HepG2 (cell line): Measurements from ENCODE around the gene DEFB125. TPM values are rescaled to one million over a fixed set of nuclear protein-coding genes. Genes with fewer than 3 reads are reported as not detected.

ENCODE experiments used
- ATAC-seq: fragments of 200-7000 bp; cut with Tn5 transposase; 3 replicates; pipeline ENCODE4 v1.9.1; 2020; ENCODE audit warnings: mild to moderate bottlenecking, moderate library complexity
- BruUV-seq: library from RNA; stranded (reverse); fragments of 400-500 nt; replicated peaks from 2 replicates; lab custom pipeline; 2021; lab: Mats Ljungman, UMichigan
- CTCF ChIA-PET: fragments of 300-600 bp; formaldehyde crosslinking; extraction: SDS; loops from one replicate; lab custom pipeline; 2021; ENCODE audit warnings: low total read pairs, inconsistent platforms, low intra/inter-chr PET ratio; lab: Yijun Ruan, JAX
- POLR2A ChIA-PET: fragments of 350-600 bp; sonication (Branson Sonifier 250); formaldehyde crosslinking; loops from one replicate; lab custom pipeline; 2020; ENCODE audit warnings: antibody characterized with exemption, inconsistent platforms; lab: Yijun Ruan, JAX
- DNase-seq: peaks from one replicate; pipeline ENCODE4 v3.0.0-alpha.2; 2015; ENCODE audit warnings: low spot score
- FAIRE-seq: peaks from 3 replicates; lab custom pipeline; 2011; peaks lifted over from hg19 to GRCh38; lab: Jason Lieb, UNC
- H2AFZ ChIP-seq: one replicate; pipeline ENCODE4 v1.6.1; 2011; ENCODE audit warnings: low read length, inconsistent platforms
- H3K27ac ChIP-seq: fragments of 300-600 bp; 3 replicates; pipeline ENCODE4 v1.8.0; 2011; ENCODE audit warnings: mixed run types, mild to moderate bottlenecking, mixed read lengths, low read length, inconsistent platforms; ENCODE audit not compliant: insufficient read depth; ENCODE audit errors: extremely low read length
- H3K27me3 ChIP-seq, 2 experiments: fragments of 200-600 bp in 1 of 2; 2 replicates in 1 of 2; 3 replicates in 1 of 2; pipeline versions ENCODE4 v1.6.0 to v1.8.0; 2011; ENCODE audit warnings: low read length in 2 of 2, mild to moderate bottlenecking in 2 of 2, moderate library complexity in 2 of 2, inconsistent platforms in 1 of 2; ENCODE audit not compliant: insufficient read depth in 2 of 2, control insufficient read depth in 1 of 2
- H3K36me3 ChIP-seq, 2 experiments: fragments of 200-600 bp in 1 of 2; replicated peaks in 1 of 2; 2 replicates in 1 of 2; 3 replicates in 1 of 2; pipeline versions ENCODE4 v1.5.1 to v1.8.0; 2011; ENCODE audit warnings: low read length in 2 of 2, inconsistent platforms in 1 of 2; ENCODE audit not compliant: insufficient read depth in 2 of 2, control insufficient read depth in 1 of 2
- H3K4me1 ChIP-seq: 2 replicates; pipeline ENCODE4 v1.5.1; 2012; ENCODE audit warnings: low read length, inconsistent platforms; ENCODE audit not compliant: insufficient read depth
- H3K4me2 ChIP-seq: 2 replicates; pipeline ENCODE4 v1.6.0; 2011; ENCODE audit warnings: low read depth, low read length, inconsistent platforms
- H3K4me3 ChIP-seq, 3 experiments: fragments of 200-600 bp in 1 of 3; sonication (generic), shearing (Covaris generic) in 1 of 3; replicated peaks in 1 of 3; 2 replicates each; pipeline ENCODE4 v1.5.1; 2011 to 2016; ENCODE audit warnings: low read length in 3 of 3, inconsistent platforms in 2 of 3, low read depth in 2 of 3, mild to moderate bottlenecking in 2 of 3, control low read depth in 1 of 3, mixed read lengths in 1 of 3; ENCODE audit not compliant: insufficient read depth in 1 of 3
- H3K79me2 ChIP-seq: one replicate; pipeline ENCODE4 v1.6.1; 2011; ENCODE audit warnings: low read length, inconsistent platforms; ENCODE audit not compliant: insufficient read depth
- H3K9ac ChIP-seq: 2 replicates; pipeline ENCODE4 v1.6.0; 2011; ENCODE audit warnings: mild to moderate bottlenecking, low read depth, low read length, inconsistent platforms; ENCODE audit not compliant: insufficient read depth
- H3K9me3 ChIP-seq: 2 replicates; pipeline ENCODE4 v1.5.1; 2012; ENCODE audit warnings: mild to moderate bottlenecking, low read length
- H4K20me1 ChIP-seq: 2 replicates; pipeline ENCODE4 v1.6.0; 2011; ENCODE audit warnings: inconsistent platforms, mild to moderate bottlenecking, low read length, moderate library complexity; ENCODE audit not compliant: insufficient read depth
- CEBPB ChIP-seq: IDR thresholded peaks from 2 replicates; pipeline ENCODE4 v1.6.1; 2011; ENCODE audit warnings: low read depth, low read length, improper control_type of control experiment, borderline replicate concordance
- FOXA1 ChIP-seq, 2 experiments: fragments of 450-650 bp in 1 of 2; sonication (generic) in 1 of 2; formaldehyde crosslinking in 1 of 2; IDR thresholded peaks; 2 replicates each; pipeline versions ENCODE4 v1.4.0 to v1.6.1; 2016 to 2020; ENCODE audit warnings: missing genetic modification reagents in 1 of 2
- MAZ ChIP-seq, 2 experiments: sonication (generic) in 1 of 2; formaldehyde crosslinking in 1 of 2; IDR thresholded peaks; 2 replicates each; pipeline versions ENCODE4 v1.5.0 to v1.6.1; 2012 to 2020; ENCODE audit warnings: low read depth in 2 of 2, mild to moderate bottlenecking in 2 of 2, borderline replicate concordance in 1 of 2, improper control_type of control experiment in 1 of 2, low read length in 1 of 2, missing genetic modification reagents in 1 of 2, moderate library complexity in 1 of 2
- MBNL3 ChIP-seq: fragments of 250-450 bp; sonication (Bioruptor Pico); conservative IDR thresholded peaks from 2 replicates; pipeline ENCODE4 v1.8.0; 2022; ENCODE audit warnings: mild to moderate bottlenecking, inconsistent platforms
- NFKB2 ChIP-seq: sonication (generic); formaldehyde crosslinking; IDR thresholded peaks from 2 replicates; pipeline ENCODE4 v1.4.0; 2020; ENCODE audit warnings: missing genetic modification reagents, borderline replicate concordance
- NR3C1 ChIP-seq: sonication (generic); formaldehyde crosslinking; IDR thresholded peaks from 2 replicates; pipeline ENCODE4 v1.4.0; 2020; ENCODE audit warnings: missing genetic modification reagents
- ZNF263 ChIP-seq: sonication (generic); formaldehyde crosslinking; IDR thresholded peaks from 2 replicates; pipeline ENCODE4 v1.4.0; 2020; ENCODE audit warnings: missing genetic modification reagents
- WGBS: methylation state at CpG from one replicate; pipeline ENCODE4 v1.1.6; 2017; ENCODE audit warnings: low lambda C conversion rate; 5-methylcytosine and 5-hydroxymethylcytosine counted together
- in situ Hi-C: cut with HindIII; loops from 2 replicates; pipeline ENCODE4 v1.10.0; 2017; ENCODE audit warnings: low pct_unique_long_range_greater_than_20kb; ENCODE audit not compliant: extremely low pct_ligation_motif_present
- intact Hi-C: fragments of 100-400 bp; cut with micrococcal nuclease; formaldehyde crosslinking; loops from one replicate; pipeline ENCODE4 v1.10.0; 2022; ENCODE audit not compliant: unreplicated experiment
- polyA plus RNA-seq, 8 experiments: library from polyadenylated mRNA; depleted of rRNA in 3 of 8; stranded (reverse) in 7 of 8; unstranded in 1 of 8; fragments of >200 nt; fragmentation: Illumina TruSeq in 4 of 8; extraction: Trizol in 4 of 8; gene quantifications; 2 replicates each; pipeline versions ENCODE4 v1.2.1 to v1.2.3, GENCODE V29; 2011 to 2016; ENCODE audit warnings: low read depth in 4 of 8, missing spikeins in 1 of 8, mixed read lengths in 1 of 8; ENCODE audit not compliant: insufficient read depth in 1 of 8
- total RNA-seq, 5 experiments: library from RNA; depleted of rRNA; stranded (reverse); fragments of >200 nt; fragmentation: Illumina TruSeq; extraction: Trizol; gene quantifications; 2 replicates each; pipeline ENCODE4 v1.2.3, GENCODE V29; 2016; ENCODE audit warnings: low read depth in 1 of 5
- TF ChIP-seq, protein P1 (sequence below): sonication (generic); formaldehyde crosslinking; IDR thresholded peaks from 2 replicates; pipeline ENCODE4 v1.4.0; 2020; ENCODE audit warnings: missing genetic modification reagents

The DEFB125 gene
- total and polyA plus RNA-seq, 2 of the 13 experiments (the other 11 are each of a cell fraction or from before 2014, with no cell fraction given), result not detected

GRCh38 chr20:101975-102374 is 14.5 kb downstream of the DEFB125 start (continued):
- TF ChIP-seq MAZ (IDR thresholded peaks at IDR 0.05; ENCODE audit: borderline replicate concordance, low read depth, low read length) (no peak), MAZ (CRISPR knock-in tag; IDR thresholded peaks at IDR 0.05; ENCODE audit: low read depth) (no peak)

DNA sequence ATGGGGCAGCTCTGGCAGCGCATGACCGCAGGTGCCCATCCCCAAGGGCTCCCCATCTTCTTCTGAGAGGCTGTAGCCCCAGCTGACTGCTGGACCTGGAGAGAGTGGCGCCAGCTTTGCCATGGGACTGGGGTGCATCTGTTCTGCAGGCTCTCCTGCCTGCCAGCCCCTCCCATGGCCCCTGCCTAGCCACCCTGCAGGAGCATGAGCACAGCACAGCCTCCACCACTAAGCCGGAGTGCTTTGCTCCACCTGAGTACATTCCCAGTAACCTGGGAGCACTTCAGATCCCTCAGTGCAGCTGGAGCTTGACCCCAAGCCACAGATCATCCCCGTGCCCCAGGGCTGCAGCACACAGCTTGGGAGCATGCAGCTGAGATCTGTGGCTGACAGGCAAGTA is 16.0 kb downstream of the DEFB125 start:
- DNase-seq, result no peak
- 32% methylated on average over 5 of the region's 5 CpGs for WGBS
- Histone ChIP-seq H3K27me3 (no peaks in the 10 kb centered on the region; a peak in 1 of 5 replicates), H3K27ac (no peak overlapping the region), H3K36me3 (no peaks in the 10 kb centered on the region), H3K4me3 (no peak overlapping the region), H4K20me1 (no peaks in the 10 kb centered on the region), H3K4me1 (no peaks in the 10 kb centered on the region), H3K4me2 (no peak overlapping the region), H3K79me2 (no peaks in the 10 kb centered on the region), H3K9me3 (no peaks in the 10 kb centered on the region), H3K9ac (no peak overlapping the region), H2AFZ (no peak overlapping the region)
- ChIA-PET CTCF (no interaction called here), POLR2A (no interaction called here)
- intact Hi-C loops, result no loop called here
- TF ChIP-seq MBNL3 (CRISPR knock-in tag) (no peak), NFKB2 (CRISPR knock-in tag) (peak; percentile 28; the same call in 1 of the 2 replicates), NR3C1 (no peak), FOXA1 (IDR thresholded peaks at IDR 0.05) (no peak), FOXA1 (CRISPR knock-in tag; IDR thresholded peaks at IDR 0.05) (no peak), ZNF263 (CRISPR knock-in tag) (peak; percentile 66)
- ATAC-seq, result no peak; the same call in 2 of the 3 replicates
- FAIRE-seq, result no peak
- no TSS peak for BruUV-seq
- in situ Hi-C loops, result no loop called here

DNA sequence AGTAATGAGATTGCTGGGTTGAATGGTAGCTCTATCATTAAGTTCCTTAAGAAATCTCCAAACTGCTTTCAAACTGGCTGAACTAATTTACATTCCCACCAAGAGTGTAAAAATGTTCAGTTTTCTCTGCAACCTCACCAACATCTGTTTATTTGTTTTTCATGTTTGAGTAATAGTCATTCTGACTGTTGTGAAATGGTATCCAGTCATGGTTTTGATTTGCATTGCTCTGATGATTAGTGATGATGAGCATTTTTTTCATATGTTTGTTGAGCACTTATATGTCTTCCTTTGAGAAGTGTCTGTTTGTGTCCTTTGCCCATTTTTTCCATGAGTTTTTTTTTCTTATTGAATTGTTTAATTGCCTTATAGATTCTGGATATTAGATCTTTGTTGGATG is 24.9 kb downstream of the DEFB125 start:
- Histone ChIP-seq H3K79me2 (no peaks in the 10 kb centered on the region), H3K27ac (no peak overlapping the region), H4K20me1 (no peaks in the 10 kb centered on the region), H2AFZ (no peak overlapping the region), H3K4me3 (no peak overlapping the region), H3K9me3 (no peaks in the 10 kb centered on the region), H3K4me2 (no peak overlapping the region), H3K9ac (no peak overlapping the region), H3K4me1 (no peaks in the 10 kb centered on the region), H3K27me3 (no peaks in the 10 kb centered on the region), H3K36me3 (no peaks in the 10 kb centered on the region)
- FAIRE-seq, result no peak
- intact Hi-C loops, result no loop called here
- BruUV-seq, result no TSS peak
- ChIA-PET POLR2A (no interaction called here), CTCF (no interaction called here)
- in situ Hi-C loops, result no loop called here
- ATAC-seq, result no peak
- no peak for DNase-seq
- TF ChIP-seq, protein P1, sequence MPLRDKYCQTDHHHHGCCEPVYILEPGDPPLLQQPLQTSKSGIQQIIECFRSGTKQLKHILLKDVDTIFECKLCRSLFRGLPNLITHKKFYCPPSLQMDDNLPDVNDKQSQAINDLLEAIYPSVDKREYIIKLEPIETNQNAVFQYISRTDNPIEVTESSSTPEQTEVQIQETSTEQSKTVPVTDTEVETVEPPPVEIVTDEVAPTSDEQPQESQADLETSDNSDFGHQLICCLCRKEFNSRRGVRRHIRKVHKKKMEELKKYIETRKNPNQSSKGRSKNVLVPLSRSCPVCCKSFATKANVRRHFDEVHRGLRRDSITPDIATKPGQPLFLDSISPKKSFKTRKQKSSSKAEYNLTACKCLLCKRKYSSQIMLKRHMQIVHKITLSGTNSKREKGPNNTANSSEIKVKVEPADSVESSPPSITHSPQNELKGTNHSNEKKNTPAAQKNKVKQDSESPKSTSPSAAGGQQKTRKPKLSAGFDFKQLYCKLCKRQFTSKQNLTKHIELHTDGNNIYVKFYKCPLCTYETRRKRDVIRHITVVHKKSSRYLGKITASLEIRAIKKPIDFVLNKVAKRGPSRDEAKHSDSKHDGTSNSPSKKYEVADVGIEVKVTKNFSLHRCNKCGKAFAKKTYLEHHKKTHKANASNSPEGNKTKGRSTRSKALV (CRISPR knock-in tag), result no peak
- peak; percentile 7; the same call in 1 of the 2 replicates for TF ChIP-seq CEBPB
